H1 (cell line): ENCODE data around the gene NPTX1. TPM values are rescaled to one million over a fixed set of nuclear protein-coding genes. Genes with fewer than 3 reads are reported as not detected.

Source experiments
- CTCF ChIA-PET: fragments of 300-600 bp; sonication (Branson Sonifier 250); formaldehyde crosslinking; loops from one replicate; lab custom pipeline; 2021; ENCODE audit not compliant: partially characterized antibody; lab: Charles Lee
- POLR2A ChIA-PET: fragments of 300-600 bp; sonication (Branson Sonifier 250); formaldehyde crosslinking; loops from one replicate; lab custom pipeline; 2021; ENCODE audit warnings: inconsistent platforms; ENCODE audit not compliant: partially characterized antibody; lab: Charles Lee
- DNase-seq, 2 experiments: peaks; one replicate each; pipeline versions ENCODE4 v3.0.0 to v3.0.0-alpha.2; 2010 to 2022; ENCODE audit warnings: low spot score in 2 of 2, low read depth in 1 of 2, mixed read lengths in 1 of 2
- FAIRE-seq: peaks from 2 replicates; lab custom pipeline; 2011; peaks lifted over from hg19 to GRCh38; lab: Jason Lieb, UNC
- H2AFZ ChIP-seq: 2 replicates; pipeline ENCODE4 v1.8.1; 2012; ENCODE audit warnings: low read length, inconsistent platforms
- H2AK5ac ChIP-seq: 2 replicates; pipeline ENCODE4 v1.6.1; 2013; ENCODE audit warnings: low read depth, low read length
- H2BK120ac ChIP-seq: replicated peaks from 2 replicates; pipeline ENCODE3; 2013; ENCODE audit warnings: low read depth, low read length, inconsistent platforms
- H2BK12ac ChIP-seq: 2 replicates; pipeline ENCODE4 v1.6.1; 2013; ENCODE audit warnings: low read depth, low read length
- H2BK15ac ChIP-seq: 2 replicates; pipeline ENCODE4 v1.6.1; 2013; ENCODE audit warnings: low read length
- H2BK20ac ChIP-seq: 2 replicates; pipeline ENCODE4 v1.6.1; 2013; ENCODE audit warnings: low read length
- H2BK5ac ChIP-seq: 2 replicates; pipeline ENCODE4 v1.6.1; 2013; ENCODE audit warnings: low read depth, low read length
- H3K14ac ChIP-seq: 2 replicates; pipeline ENCODE4 v1.6.1; 2013; ENCODE audit warnings: inconsistent platforms; ENCODE audit not compliant: insufficient read length
- H3K18ac ChIP-seq: 2 replicates; pipeline ENCODE4 v1.6.1; 2013; ENCODE audit warnings: low read length; ENCODE audit errors: extremely low read depth
- H3K23ac ChIP-seq: 2 replicates; pipeline ENCODE4 v1.6.1; 2013; ENCODE audit warnings: inconsistent platforms; ENCODE audit not compliant: insufficient read length
- H3K23me2 ChIP-seq: 2 replicates; pipeline ENCODE4 v1.6.1; 2013; ENCODE audit warnings: low read depth, low read length
- H3K27ac ChIP-seq: 2 replicates; pipeline ENCODE4 v1.6.1; 2011; ENCODE audit warnings: low read depth, low read length, inconsistent platforms
- H3K27me3 ChIP-seq, 4 experiments: replicated peaks in 1 of 4; 1 replicate in 1 of 4; 2 replicates in 3 of 4; pipeline versions ENCODE4 v1.6.1 to v1.8.1; 2011 to 2013; ENCODE audit warnings: low read length in 3 of 4, mild to moderate bottlenecking in 3 of 4, inconsistent platforms in 2 of 4, mixed read lengths in 2 of 4, moderate library complexity in 1 of 4; ENCODE audit not compliant: control insufficient read depth in 3 of 4, insufficient read depth in 3 of 4; ENCODE audit errors: extremely low read depth in 1 of 4
- H3K36me3 ChIP-seq, 4 experiments: 2 replicates each; pipeline versions ENCODE4 v1.6.1 to v1.8.1; 2011 to 2013; ENCODE audit warnings: mild to moderate bottlenecking in 4 of 4, low read length in 3 of 4, moderate library complexity in 2 of 4, control low read depth in 1 of 4, inconsistent platforms in 1 of 4; ENCODE audit not compliant: insufficient read depth in 4 of 4, control insufficient read depth in 2 of 4
- H3K4ac ChIP-seq: replicated peaks from 2 replicates; pipeline ENCODE3; 2013; ENCODE audit warnings: low read length, low read depth, mixed read lengths, inconsistent platforms; ENCODE audit not compliant: insufficient read length
- H3K4me1 ChIP-seq, 4 experiments: replicated peaks in 1 of 4; 1 replicate in 1 of 4; 2 replicates in 3 of 4; pipeline versions ENCODE4 v1.6.1 to v1.8.1; 2011 to 2013; ENCODE audit warnings: low read length in 3 of 4, inconsistent platforms in 2 of 4, mixed read lengths in 1 of 4; ENCODE audit not compliant: insufficient read depth in 4 of 4, control insufficient read depth in 3 of 4
- H3K4me2 ChIP-seq, 2 experiments: 2 replicates each; pipeline versions ENCODE4 v1.6.1 to v1.8.1; 2011 to 2013; ENCODE audit warnings: low read depth in 2 of 2, low read length in 2 of 2, control low read depth in 1 of 2, inconsistent platforms in 1 of 2, mild to moderate bottlenecking in 1 of 2; ENCODE audit not compliant: insufficient read depth in 1 of 2
- H3K4me3 ChIP-seq, 4 experiments: fragments of 200-600, 300-600 bp in 1 of 4; sonication (generic), shearing (Covaris generic), sonication (Bioruptor Twin) in 1 of 4; 2 replicates each; pipeline versions ENCODE4 v1.5.1 to v1.8.1; 2011 to 2016; ENCODE audit warnings: low read length in 4 of 4, low read depth in 3 of 4, control low read depth in 2 of 4, inconsistent platforms in 2 of 4, mild to moderate bottlenecking in 2 of 4, mixed read lengths in 1 of 4, moderate library complexity in 1 of 4; ENCODE audit not compliant: insufficient read depth in 2 of 4; ENCODE audit errors: extremely low read depth in 1 of 4
- H3K56ac ChIP-seq: replicated peaks from 2 replicates; pipeline ENCODE3; 2013; ENCODE audit warnings: low read depth, mild to moderate bottlenecking, mixed read lengths, low read length, inconsistent platforms; ENCODE audit not compliant: insufficient read length
- H3K79me1 ChIP-seq: 2 replicates; pipeline ENCODE4 v1.6.1; 2013; ENCODE audit warnings: low read depth, low read length, control low read depth
- H3K79me2 ChIP-seq, 2 experiments: 2 replicates each; pipeline versions ENCODE4 v1.6.1 to v1.8.1; 2012 to 2013; ENCODE audit warnings: low read length in 2 of 2, mild to moderate bottlenecking in 2 of 2, inconsistent platforms in 1 of 2; ENCODE audit not compliant: insufficient read depth in 2 of 2, control insufficient read depth in 1 of 2
- H3K9ac ChIP-seq, 4 experiments: replicated peaks in 1 of 4; 1 replicate in 1 of 4; 2 replicates in 3 of 4; pipeline versions ENCODE4 v1.6.1 to v1.8.1; 2011 to 2013; ENCODE audit warnings: low read depth in 3 of 4, low read length in 3 of 4, control low read depth in 2 of 4, mild to moderate bottlenecking in 2 of 4, moderate library complexity in 2 of 4, inconsistent platforms in 1 of 4; ENCODE audit errors: extremely low read depth in 1 of 4
- H3K9me3 ChIP-seq, 2 experiments: 2 replicates each; pipeline versions ENCODE4 v1.6.1 to v1.8.1; 2012 to 2013; ENCODE audit warnings: mild to moderate bottlenecking in 2 of 2, moderate library complexity in 2 of 2, control low read depth in 1 of 2, inconsistent platforms in 1 of 2, low read depth in 1 of 2, low read length in 1 of 2, mixed read lengths in 1 of 2; ENCODE audit not compliant: insufficient read depth in 2 of 2
- H4K20me1 ChIP-seq, 2 experiments: replicated peaks in 1 of 2; 2 replicates each; pipeline versions ENCODE3 to v1.8.1; 2011 to 2013; ENCODE audit warnings: inconsistent platforms in 2 of 2, low read length in 2 of 2, mild to moderate bottlenecking in 1 of 2; ENCODE audit not compliant: insufficient read depth in 2 of 2, control insufficient read depth in 1 of 2
- H4K5ac ChIP-seq: 2 replicates; pipeline ENCODE4 v1.6.1; 2013; ENCODE audit warnings: low read length, low read depth, mixed read lengths, inconsistent platforms; ENCODE audit not compliant: insufficient read length
- H4K8ac ChIP-seq: 2 replicates; pipeline ENCODE4 v1.8.0; 2013; ENCODE audit warnings: mild to moderate bottlenecking, moderate library complexity, low read length, inconsistent platforms; ENCODE audit not compliant: insufficient read depth; ENCODE audit errors: extremely low read depth
- H4K91ac ChIP-seq: replicated peaks from 2 replicates; pipeline ENCODE3; 2013; ENCODE audit warnings: low read length, mixed read lengths, inconsistent platforms; ENCODE audit not compliant: insufficient read length
- BACH1 ChIP-seq: IDR thresholded peaks from 2 replicates; pipeline ENCODE4 v1.6.1; 2012; ENCODE audit warnings: low read length, improper control_type of control experiment
- BCL11A ChIP-seq, 2 experiments: IDR thresholded peaks; one replicate each; pipeline ENCODE4 v1.6.1; 2011; ENCODE audit warnings: low read depth in 2 of 2, low read length in 2 of 2, mild to moderate bottlenecking in 2 of 2
- CBX5 ChIP-seq: fragments of 300-800, 300-1000 bp; sonication (generic); IDR thresholded peaks from 2 replicates; pipeline ENCODE4 v1.7.1; 2016; ENCODE audit warnings: antibody characterized with exemption, low read length, low read depth
- GTF2F1 ChIP-seq: IDR thresholded peaks from 2 replicates; pipeline ENCODE4 v1.6.1; 2012; ENCODE audit warnings: low read depth, low read length, improper control_type of control experiment, borderline replicate concordance
- KDM4A ChIP-seq: IDR thresholded peaks from one replicate; pipeline ENCODE4 v1.7.1; 2012; ENCODE audit warnings: low read depth, mild to moderate bottlenecking, moderate library complexity, low read length, inconsistent platforms; ENCODE audit not compliant: severe bottlenecking
- NRF1 ChIP-seq: IDR thresholded peaks from 2 replicates; pipeline ENCODE4 v1.6.1; 2011; ENCODE audit warnings: mild to moderate bottlenecking, low read depth, low read length, improper control_type of control experiment
- SIX5 ChIP-seq: IDR thresholded peaks from 2 replicates; pipeline ENCODE4 v1.6.1; 2011; ENCODE audit warnings: mild to moderate bottlenecking, low read depth, low read length
- TBP ChIP-seq: IDR thresholded peaks from 2 replicates; pipeline ENCODE4 v1.6.1; 2011; ENCODE audit warnings: low read depth, low read length, improper control_type of control experiment
- YY1 ChIP-seq: IDR thresholded peaks from 2 replicates; pipeline ENCODE4 v1.6.1; 2011; ENCODE audit warnings: low read depth, mild to moderate bottlenecking, low read length
- WGBS, 2 experiments: shearing (Covaris generic) in 1 of 2; methylation state at CpG; one replicate each; pipeline versions ENCODE4 v1.1.6 to v1.1.7; 2013 to 2015; ENCODE audit warnings: low lambda C conversion rate in 2 of 2, mixed read lengths in 2 of 2, inconsistent platforms in 1 of 2, low coverage in 1 of 2, missing lambda C conversion rate in 1 of 2; ENCODE audit not compliant: insufficient replicate concordance in 2 of 2, insufficient coverage in 1 of 2, insufficient read length in 1 of 2; ENCODE audit errors: extremely low coverage in 1 of 2, missing lambda C conversion rate in 1 of 2; 5-methylcytosine and 5-hydroxymethylcytosine counted together
- polyA plus RNA-seq, 7 experiments: library from polyadenylated mRNA; depleted of rRNA in 3 of 7; stranded (reverse) in 5 of 7; unstranded in 2 of 7; fragments of >200 nt in 5 of 7; fragments of 200-250 nt in 2 of 7; gene quantifications; 1 replicate in 5 of 7; 2 replicates in 1 of 7; 4 replicates in 1 of 7; pipeline versions ENCODE4 v1.2.1 to v1.2.3, GENCODE V29; 2011 to 2013; ENCODE audit warnings: missing spikeins in 2 of 7, mixed read lengths in 2 of 7
- total RNA-seq: library from RNA; stranded (reverse); fragmentation: NEBNext Ultra II Directional; extraction: Animal tissue kit (Norgen Biotek cat#: 25700); gene quantifications from 2 replicates; pipeline ENCODE4 v1.2.1, GENCODE V29; 2021

NPTX1 gene
- total and polyA plus RNA-seq, 2 of the 8 experiments (the other 6 are each of a cell fraction or from before 2014, with no cell fraction given), result 12.0 to 17.9 TPM

DNA sequence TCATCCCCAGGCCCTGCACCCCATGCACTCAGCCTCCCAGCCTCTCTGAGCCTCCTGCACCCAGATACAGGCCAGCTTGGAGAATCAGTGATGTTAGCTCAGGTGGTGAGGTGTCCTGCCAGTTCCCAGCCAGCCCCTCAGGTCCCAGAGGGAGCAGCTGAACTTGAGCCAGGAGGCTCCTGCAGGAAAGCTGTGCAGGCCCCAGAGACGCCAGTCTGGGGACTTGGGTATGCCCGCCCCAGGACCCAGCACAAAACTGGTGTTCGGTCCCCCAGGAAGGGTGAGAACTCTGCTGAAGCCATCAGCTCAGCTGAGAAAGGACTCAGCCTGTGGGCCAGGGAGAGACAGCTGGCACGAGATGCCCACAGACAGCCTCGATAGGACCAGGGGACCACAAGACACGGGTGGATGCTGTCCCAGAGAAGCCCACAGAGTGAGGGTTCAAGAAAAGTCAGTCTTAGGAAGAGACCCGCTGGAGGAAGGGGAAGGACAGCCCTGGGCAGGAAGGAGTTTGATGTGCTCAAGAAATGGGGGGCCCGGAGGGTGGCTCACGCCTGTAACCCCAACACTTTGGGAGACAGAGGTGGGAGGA lies 50.5 kb downstream of the NPTX1 start:
- no peak overlapping the region for H3K27ac ChIP-seq
- no peak overlapping the region for H2AFZ ChIP-seq
- H2BK5ac ChIP-seq, result no peak overlapping the region
- no peaks in the 10 kb centered on the region for H3K79me2 ChIP-seq
- H4K8ac ChIP-seq, result no peak overlapping the region; the same call in none of the 2 replicates
- H3K18ac ChIP-seq, result no peak overlapping the region
- H3K23me2 ChIP-seq, result no peaks in the 10 kb centered on the region
- H3K9ac ChIP-seq, result no peak overlapping the region
- no peak for DNase-seq
- no peaks in the 10 kb centered on the region for H3K9me3 ChIP-seq
- H3K4me2 ChIP-seq, result no peak overlapping the region
- no peak overlapping the region for H4K91ac ChIP-seq
- ChIA-PET CTCF (interaction anchor here (0.9 to 3.9 kb wide), 13 partner anchors 7 to 544 kb away, joined by 3 to 21 read pairs (median 4); no protein-coding TSS in a partner anchor), POLR2A (interaction anchor here (1.1 kb wide), 1 partner anchor 47 kb away, joined by 3 read pairs; no protein-coding TSS in a partner anchor)
- H3K4ac ChIP-seq, result no peak overlapping the region
- no peak overlapping the region for H3K23ac ChIP-seq
- H3K36me3 ChIP-seq, result no peaks in the 10 kb centered on the region; a peak in 1 of 8 replicates
- H3K14ac ChIP-seq, result no peak overlapping the region
- H3K79me1 ChIP-seq, result no peaks in the 10 kb centered on the region
- H4K5ac ChIP-seq, result no peak overlapping the region
- H4K20me1 ChIP-seq, result peaks cover 3 to 4% of the 10 kb centered on the region in 2 experiments
- no peak overlapping the region for H3K4me3 ChIP-seq
- H2BK12ac ChIP-seq, result no peak overlapping the region
- H3K4me1 ChIP-seq, result peaks cover 0 to 8% (median 2%) of the 10 kb centered on the region in 4 experiments; a peak in 3 of 7 replicates
- H2BK120ac ChIP-seq, result no peak overlapping the region
- H2AK5ac ChIP-seq, result no peak overlapping the region
- H2BK20ac ChIP-seq, result no peak overlapping the region
- WGBS, 2 experiments, result 90% methylated on average over 8 of the region's 9 CpGs; no CpG with 5 or more reads in 1 of the 2 experiments
- no peak overlapping the region for H2BK15ac ChIP-seq
- no peak overlapping the region for H3K56ac ChIP-seq
- TF ChIP-seq BACH1, result no peak
- no peak for TF ChIP-seq GTF2F1
- no peak for TF ChIP-seq SIX5
- TF ChIP-seq CBX5, result no peak
- no peak for TF ChIP-seq BCL11A (IDR thresholded peaks at IDR 0.05; ENCODE audit: low read depth in 2 of 2, low read length in 2 of 2)
- no peak for TF ChIP-seq NRF1
- TF ChIP-seq TBP, result no peak
- no peak for TF ChIP-seq YY1
- TF ChIP-seq KDM4A, result no peak
- TF ChIP-seq, all 59 proteins: peak for 0
- H3K27me3 ChIP-seq, result no peaks in the 10 kb centered on the region; a peak in 1 of 7 replicates
- no peak for FAIRE-seq
